NCI-H2171 treated with DMSO at 0.1 percent for 48 hours (cell line): Measurements from ENCODE around the gene TCF7L2.
A peak's percentile ranks its signal among the peaks of the same experiment; 100 is the strongest.

Experiments
- DNase-seq: peaks from one replicate; lab custom pipeline; 2025; lab: John Stamatoyannopoulos, UW

The TCF7L2 gene

DNA sequence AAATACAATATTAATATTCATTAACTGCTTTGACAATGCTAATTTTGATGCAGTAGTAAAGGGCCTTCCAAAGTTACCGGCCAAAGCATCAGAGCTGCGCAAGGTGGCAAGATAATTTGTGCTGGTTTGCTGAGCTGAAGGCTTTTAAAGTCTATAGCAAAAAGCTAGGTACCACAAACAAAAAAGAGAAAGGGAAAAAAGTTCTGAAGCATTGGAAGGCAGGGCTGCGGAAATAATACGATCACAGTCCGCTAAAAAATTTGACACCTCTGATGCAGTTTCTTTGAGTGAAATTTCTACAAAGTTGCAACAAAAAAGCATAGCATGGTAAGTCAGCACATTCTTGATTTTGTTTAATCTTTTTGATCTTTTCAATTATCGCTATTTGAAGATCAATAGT is 175.6 kb downstream of the TCF7L2 start:
- DNase-seq = no peak

GRCh38 chr10:113126229-113127201 is 176.5 kb downstream of the TCF7L2 start:
- peak; percentile 43 for DNase-seq

- no peak for DNase-seq
These were observed 177.3 kb downstream of the TCF7L2 start for GRCh38 chr10:113127261-113127900.

GRCh38 chr10:113127901-113128283 is 177.8 kb downstream of the TCF7L2 start:
- no peak for DNase-seq

DNA sequence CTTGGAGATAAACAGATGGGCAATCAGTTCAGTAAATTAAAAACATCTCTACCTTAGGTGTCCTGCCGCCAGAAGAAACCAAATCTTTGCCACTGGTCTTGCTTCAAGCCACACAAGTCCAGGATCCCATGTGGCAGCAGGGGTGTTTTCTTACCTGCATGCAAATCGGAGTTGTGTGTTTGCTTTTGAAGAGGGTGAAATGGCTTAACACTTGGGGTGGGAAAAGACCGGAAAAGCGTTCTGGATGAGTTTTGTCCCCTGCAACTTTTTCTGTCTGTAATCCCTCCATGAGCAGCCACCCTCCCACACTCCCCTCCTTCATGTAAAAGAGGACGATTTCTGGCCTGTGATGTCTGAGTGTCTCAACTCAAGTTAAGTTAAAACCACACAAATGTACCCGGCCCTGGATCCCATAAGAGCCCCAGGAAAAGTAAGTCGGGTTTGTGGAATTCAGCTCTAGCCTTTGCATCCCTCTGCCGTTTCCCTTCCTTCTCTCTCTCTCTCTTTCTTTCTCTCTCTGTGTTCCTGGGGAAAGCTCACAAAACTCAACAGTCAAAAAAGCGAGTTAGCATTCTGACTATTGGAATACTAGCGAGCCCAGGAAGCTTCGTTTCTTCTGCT is 178.5 kb downstream of the TCF7L2 start:
- DNase-seq = no peak

DNA sequence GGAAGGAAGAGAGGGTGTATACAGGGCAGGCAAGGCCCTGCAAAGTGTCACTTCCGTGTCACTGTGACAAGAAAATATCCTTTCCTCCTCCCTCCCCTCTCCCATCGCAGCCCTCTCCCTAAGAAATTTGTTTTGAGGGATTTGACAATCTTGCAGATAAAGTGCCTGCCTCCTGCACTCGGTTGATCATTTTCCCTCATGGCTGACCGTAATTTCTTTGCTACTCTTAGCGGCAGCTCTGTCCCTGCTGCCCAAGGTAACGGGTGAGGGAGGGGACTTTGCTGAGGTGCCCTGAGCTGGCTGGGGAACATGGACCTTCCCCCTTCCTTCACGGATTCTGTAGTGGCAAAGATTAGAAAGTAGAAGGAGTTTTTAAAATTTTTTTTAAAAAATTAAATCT is 179.1 kb downstream of the TCF7L2 start:
- DNase-seq = no peak

- DNase-seq = no peak
These were observed 180.1 kb downstream of the TCF7L2 start for GRCh38 chr10:113130014-113130641.

GRCh38 chr10:113131613-113132261 is 181.7 kb downstream of the TCF7L2 start:
- no peak for DNase-seq

DNA sequence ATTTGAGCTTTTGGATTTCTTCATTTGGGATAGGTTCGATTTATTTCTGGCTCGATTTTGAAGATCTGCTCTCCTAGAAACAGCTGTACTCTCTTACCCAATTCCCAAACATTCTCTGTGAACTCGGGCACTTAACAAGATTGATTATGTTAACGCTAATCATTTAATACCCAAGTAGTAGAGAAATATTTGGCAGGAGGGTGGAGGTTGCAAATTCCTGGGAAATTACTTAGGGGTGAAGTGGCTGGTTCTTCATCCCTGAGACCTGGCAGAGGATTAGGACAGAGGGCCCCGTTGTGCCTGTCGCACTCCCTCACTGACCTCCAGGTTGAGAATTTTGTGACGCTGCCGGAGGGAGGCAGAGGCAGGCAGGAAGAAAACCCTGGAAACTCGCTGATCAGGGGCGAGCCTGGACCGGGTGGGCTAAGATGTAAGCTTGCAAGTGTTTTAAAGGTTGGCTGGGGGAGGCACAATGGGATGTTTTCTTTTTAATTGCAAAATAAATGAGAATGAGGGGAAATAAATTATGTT is 182.6 kb downstream of the TCF7L2 start:
- DNase-seq = no peak

- DNase-seq = no peak
These were observed 183.6 kb downstream of the TCF7L2 start for GRCh38 chr10:113133497-113134115.

- DNase-seq = no peak
These were observed 185.0 kb downstream of the TCF7L2 start for GRCh38 chr10:113135025-113135424.

DNA sequence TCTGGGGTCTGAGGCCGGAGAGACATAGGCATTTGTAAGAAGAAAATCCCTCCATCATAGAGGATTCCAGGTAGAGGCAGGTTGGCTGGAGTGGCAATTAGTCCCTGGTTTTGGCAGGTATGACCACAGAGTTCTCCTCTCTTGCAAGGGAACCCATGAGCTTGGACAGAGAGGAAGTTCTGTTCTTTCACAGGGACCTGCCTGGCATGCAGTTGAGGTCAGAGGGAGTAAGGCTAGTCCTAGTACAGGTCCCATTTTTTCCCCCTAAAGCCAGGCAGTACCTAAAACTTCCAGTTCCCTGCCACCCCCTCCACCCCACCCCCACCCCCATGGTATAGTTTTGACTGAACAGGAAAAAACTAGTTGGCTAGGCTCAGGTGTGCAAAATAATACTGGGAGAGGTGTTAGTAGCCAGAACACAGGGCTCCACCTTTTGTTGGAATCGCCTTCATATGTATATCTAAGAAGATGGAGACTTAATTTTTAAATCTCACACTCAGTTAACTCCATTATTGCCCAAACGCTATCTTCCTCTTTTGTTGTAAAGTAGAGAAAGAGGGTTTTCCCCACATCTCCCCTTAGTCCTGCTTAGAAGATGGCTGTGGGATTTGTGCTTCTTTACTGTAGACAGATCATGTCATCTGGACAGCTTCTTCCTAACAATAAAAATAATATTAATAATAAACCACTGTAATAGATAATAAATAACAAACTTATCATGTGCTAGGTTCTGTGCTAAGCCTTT is 188.1 kb downstream of the TCF7L2 start:
- no peak for DNase-seq

DNA sequence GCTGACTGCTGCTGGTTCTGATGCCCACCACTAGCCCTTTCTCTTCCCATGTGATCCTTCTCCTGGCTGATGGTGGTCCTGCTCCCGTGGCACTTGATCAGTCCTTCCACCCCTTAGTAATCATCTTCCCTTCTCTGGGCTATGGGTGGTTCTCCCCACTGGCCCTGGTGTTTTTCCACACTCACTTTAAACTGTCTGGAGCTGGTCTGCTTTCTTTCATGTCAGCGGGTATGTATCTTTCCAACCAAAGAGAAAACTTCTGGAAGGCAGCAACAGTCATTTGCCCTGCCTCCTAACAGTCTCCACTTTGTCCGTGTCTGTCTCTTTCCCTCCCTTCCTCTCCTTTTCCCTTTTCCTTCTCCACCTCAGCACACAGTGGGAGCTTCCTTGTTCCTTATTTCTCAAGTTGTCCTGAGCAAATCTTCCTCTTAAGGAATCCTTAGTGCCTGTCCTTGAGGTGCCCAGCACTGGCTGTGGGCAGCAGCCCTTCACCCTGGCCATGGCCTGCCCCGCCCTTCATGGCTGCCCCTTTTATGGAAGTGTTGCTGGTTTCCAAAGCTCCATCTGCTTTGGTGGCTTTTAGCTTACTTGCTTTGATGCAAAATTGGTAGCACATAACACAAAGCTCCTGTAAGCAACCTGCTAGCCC is 189.0 kb downstream of the TCF7L2 start:
- DNase-seq = no peak

- no peak for DNase-seq
These were observed 189.7 kb downstream of the TCF7L2 start for GRCh38 chr10:113139699-113140098.

DNA sequence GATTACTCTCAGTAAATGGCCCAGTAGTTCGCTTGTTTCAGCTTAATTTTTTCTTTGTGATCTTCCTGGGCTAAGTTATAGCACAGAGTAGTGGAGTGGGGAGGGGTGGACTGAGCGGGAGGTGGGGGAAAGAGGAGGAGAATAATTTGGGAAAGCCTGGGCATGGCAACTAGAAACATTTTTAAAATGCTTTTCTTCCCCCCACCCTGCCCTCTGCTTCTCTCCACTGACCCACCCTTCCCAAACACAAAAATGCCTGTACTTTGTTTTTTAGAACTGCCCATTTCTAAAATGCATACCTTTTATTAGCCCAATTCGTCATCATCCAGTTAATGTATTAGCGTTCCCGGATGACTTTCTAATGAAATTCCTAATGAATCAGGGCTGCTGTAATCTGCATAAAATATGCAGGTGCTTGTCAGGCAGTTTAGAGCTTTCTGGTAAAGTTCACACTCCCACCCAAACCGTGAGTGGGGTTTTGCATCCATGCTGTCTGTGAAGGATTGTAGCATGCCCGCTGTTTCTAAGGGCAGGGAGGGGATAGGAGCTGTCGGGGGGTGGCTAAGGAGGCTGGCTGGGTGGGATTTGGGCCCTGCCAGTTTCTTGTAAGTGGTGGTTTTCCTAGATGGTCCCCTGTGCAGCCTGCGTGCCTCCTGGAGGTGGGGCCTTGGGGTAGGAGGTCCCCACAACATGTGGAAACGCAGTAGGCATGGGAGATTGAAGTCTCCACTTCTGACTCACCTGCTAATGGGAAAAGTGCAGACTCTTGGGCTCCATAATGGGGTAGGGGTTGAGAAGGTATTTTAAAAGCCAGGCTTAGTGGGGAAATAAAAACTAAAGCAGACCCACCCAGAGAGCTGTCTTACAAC is 190.3 kb downstream of the TCF7L2 start:
- no peak for DNase-seq

- no peak for DNase-seq
These were observed 192.7 kb downstream of the TCF7L2 start for GRCh38 chr10:113142601-113143362.

GRCh38 chr10:113144576-113144975 is 194.5 kb downstream of the TCF7L2 start:
- DNase-seq = no peak
